Ishikawa (cell line): ENCODE data around the gene ANKRD13D.

Source experiments
- CEBPB ChIP-seq: IDR thresholded peaks from 2 replicates; pipeline ENCODE4 v1.6.1; 2012
- CREB1 ChIP-seq: IDR thresholded peaks from 2 replicates; pipeline ENCODE4 v1.6.1; 2012; ENCODE audit warnings: low read depth
- EGR1 ChIP-seq: IDR thresholded peaks from 2 replicates; pipeline ENCODE4 v1.6.1; 2012
- EP300 ChIP-seq: IDR thresholded peaks from 2 replicates; pipeline ENCODE4 v1.6.1; 2012; ENCODE audit warnings: borderline replicate concordance
- MAX ChIP-seq: IDR thresholded peaks from 2 replicates; pipeline ENCODE4 v1.6.1; 2012
- RAD21 ChIP-seq: IDR thresholded peaks from 2 replicates; pipeline ENCODE4 v1.6.1; 2012; ENCODE audit warnings: low read depth
- REST ChIP-seq: IDR thresholded peaks from 2 replicates; pipeline ENCODE4 v1.6.1; 2012; ENCODE audit warnings: low read depth, mild to moderate bottlenecking
- TAF1 ChIP-seq: IDR thresholded peaks from 2 replicates; pipeline ENCODE4 v1.6.1; 2012; ENCODE audit warnings: low read depth, mild to moderate bottlenecking
- TCF12 ChIP-seq: IDR thresholded peaks from 2 replicates; pipeline ENCODE4 v1.6.1; 2012; ENCODE audit warnings: low read depth
- YY1 ChIP-seq: IDR thresholded peaks from 2 replicates; pipeline ENCODE4 v1.6.1; 2012; ENCODE audit warnings: low read depth

- TF ChIP-seq RAD21 = no peak
- TF ChIP-seq TAF1 = no peak
- no peak for TF ChIP-seq EGR1
- no peak for TF ChIP-seq CREB1
- TF ChIP-seq EP300 = no peak
- TF ChIP-seq REST = no peak
- no peak for TF ChIP-seq MAX
- no peak for TF ChIP-seq TCF12
- no peak for TF ChIP-seq CEBPB
- no peak for TF ChIP-seq YY1
These were observed 27.5 kb upstream of the ANKRD13D start for GRCh38 chr11:67261640-67261945.
